HEK293T (cell line): ENCODE data around the gene REPIN1.

Source experiments
- CTCF ChIA-PET: fragments of 350-600 bp; formaldehyde crosslinking; extraction: SDS; loops from one replicate; lab custom pipeline; 2021; ENCODE audit warnings: antibody characterized with exemption, inconsistent platforms; lab: Yijun Ruan, JAX
- POLR2A ChIA-PET: fragments of 350-600 bp; formaldehyde crosslinking; extraction: SDS; loops from one replicate; lab custom pipeline; 2020; ENCODE audit warnings: antibody characterized with exemption, inconsistent platforms; lab: Yijun Ruan, JAX
- DNase-seq: peaks from one replicate; pipeline ENCODE4 v3.0.0; 2012; ENCODE audit warnings: mixed read lengths; ENCODE audit errors: extremely low spot score
- ARNT ChIP-seq: fragments of 450-650 bp; IDR thresholded peaks from 2 replicates; pipeline ENCODE4 v1.6.1; 2017; ENCODE audit warnings: mild to moderate bottlenecking
- BHLHE40 ChIP-seq: fragments of 450-650 bp; IDR thresholded peaks from 2 replicates; pipeline ENCODE4 v1.6.1; 2016; ENCODE audit warnings: mild to moderate bottlenecking, moderate library complexity, borderline replicate concordance
- CTBP1 ChIP-seq: fragments of 450-650 bp; IDR thresholded peaks from 2 replicates; pipeline ENCODE4 v1.6.1; 2016; ENCODE audit warnings: borderline replicate concordance
- ELF4 ChIP-seq: fragments of 450-650 bp; IDR thresholded peaks from 2 replicates; pipeline ENCODE4 v1.6.1; 2017; ENCODE audit warnings: antibody characterized with exemption
- FOXA1 ChIP-seq: fragments of 450-650 bp; IDR thresholded peaks from 2 replicates; pipeline ENCODE4 v1.6.1; 2016; ENCODE audit warnings: mild to moderate bottlenecking
- FOXK2 ChIP-seq: fragments of 450-650 bp; IDR thresholded peaks from 2 replicates; pipeline ENCODE4 v1.6.1; 2016; ENCODE audit warnings: mild to moderate bottlenecking
- FOXM1 ChIP-seq: fragments of 450-650 bp; IDR thresholded peaks from 2 replicates; pipeline ENCODE4 v1.6.1; 2017; ENCODE audit warnings: mild to moderate bottlenecking, borderline replicate concordance
- HDGF ChIP-seq: fragments of 450-650 bp; IDR thresholded peaks from 2 replicates; pipeline ENCODE4 v1.6.1; 2017; ENCODE audit warnings: antibody characterized with exemption, borderline replicate concordance
- L3MBTL2 ChIP-seq: fragments of 450-650 bp; conservative IDR thresholded peaks from 2 replicates; pipeline ENCODE4 v1.6.1; 2016; ENCODE audit warnings: mild to moderate bottlenecking
- LEF1 ChIP-seq: fragments of 450-650 bp; IDR thresholded peaks from 2 replicates; pipeline ENCODE4 v1.6.1; 2017; ENCODE audit warnings: mild to moderate bottlenecking, borderline replicate concordance
- NFRKB ChIP-seq: fragments of 450-650 bp; IDR thresholded peaks from 2 replicates; pipeline ENCODE4 v1.6.1; 2016; ENCODE audit warnings: mild to moderate bottlenecking, moderate library complexity
- SP1 ChIP-seq: fragments of 450-650 bp; IDR thresholded peaks from 2 replicates; pipeline ENCODE4 v1.6.1; 2017
- SUZ12 ChIP-seq: fragments of 450-650 bp; IDR thresholded peaks from 2 replicates; pipeline ENCODE4 v1.6.1; 2016; ENCODE audit warnings: mild to moderate bottlenecking
- TARDBP ChIP-seq: fragments of 450-650 bp; IDR thresholded peaks from 2 replicates; pipeline ENCODE4 v1.6.1; 2016
- ZNF384 ChIP-seq: fragments of 450-650 bp; IDR thresholded peaks from 2 replicates; pipeline ENCODE4 v1.6.1; 2016
- TF ChIP-seq, protein P1 (sequence below): fragments of 450-650 bp; IDR thresholded peaks from 2 replicates; pipeline ENCODE4 v1.6.1; 2016

The REPIN1 gene

DNA sequence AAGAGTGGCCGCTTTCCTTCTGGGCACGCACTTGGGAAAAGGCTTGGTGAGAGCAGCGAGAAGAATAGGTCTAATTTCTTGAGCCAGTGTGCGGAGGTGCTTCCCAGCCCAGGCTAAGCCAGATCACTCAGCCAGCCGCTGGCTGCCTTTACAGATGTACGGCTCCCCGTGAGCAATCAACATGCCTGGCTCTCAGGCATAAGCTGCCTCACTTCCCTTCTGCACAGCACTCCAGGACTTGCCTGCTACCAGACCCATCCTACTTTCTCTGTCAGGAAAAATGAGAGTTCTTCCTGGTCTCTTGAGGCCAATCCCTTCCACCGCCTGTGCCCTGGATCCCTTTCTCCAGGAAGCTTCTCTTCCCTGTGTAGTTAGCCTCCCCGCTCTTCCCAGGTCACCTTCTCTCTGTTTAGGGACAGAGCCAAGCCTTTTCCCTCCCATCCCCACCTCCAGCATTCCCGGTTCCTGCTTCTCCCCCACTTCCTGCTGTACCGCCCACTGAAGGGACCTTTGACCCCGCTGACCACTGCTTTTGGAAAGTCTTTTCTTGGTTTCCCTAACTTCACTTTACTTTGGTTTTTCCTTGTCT lies 44.2 kb upstream of the REPIN1 start:
- ChIA-PET CTCF (interaction anchor here (0.9 to 1.2 kb wide), 2 partner anchors 11 to 86 kb away, joined by 3 to 4 read pairs; no protein-coding TSS in a partner anchor), POLR2A (interaction anchor here (1.6 to 1.8 kb wide), 4 partner anchors 11 to 45 kb away, joined by 7 to 21 read pairs (median 9); partner anchors contain the start of gene REPIN1)
- TF ChIP-seq NFRKB (no peak), LEF1 (no peak), BHLHE40 (no peak), L3MBTL2 (no peak), FOXK2 (no peak), FOXA1 (no peak), FOXM1 (no peak), CTBP1 (no peak), ELF4 (no peak)
- DNase-seq: peak; percentile 25

DNA sequence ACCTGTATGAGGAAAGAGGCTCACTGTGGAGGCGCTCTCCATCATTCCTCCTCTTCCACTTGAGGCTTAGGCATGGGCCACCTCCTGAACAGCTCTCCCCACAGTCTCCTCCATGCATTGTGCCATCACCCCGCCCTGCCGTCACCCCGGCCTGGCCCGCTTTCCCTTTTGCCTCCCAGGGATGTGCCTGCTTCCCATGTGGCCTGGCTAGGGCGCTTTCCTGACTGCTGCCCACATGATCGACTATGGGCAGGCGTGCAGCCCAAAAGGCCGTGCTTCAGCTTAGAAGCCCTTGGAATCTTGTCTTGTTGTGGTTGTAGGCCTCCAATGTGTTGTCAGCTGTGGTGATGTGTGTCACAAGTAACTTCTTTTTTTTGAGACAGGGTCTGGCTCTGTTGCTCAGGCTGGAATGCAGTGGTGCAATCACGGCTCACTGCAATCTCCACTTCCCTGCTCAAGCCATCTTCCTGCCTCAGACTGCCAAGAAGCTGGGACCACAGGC lies 43.5 kb upstream of the REPIN1 start:
- no peak for TF ChIP-seq HDGF
- no peak for TF ChIP-seq ARNT
- TF ChIP-seq ELF4: no peak
- TF ChIP-seq FOXA1: no peak
- TF ChIP-seq FOXK2: no peak
- DNase-seq: no peak
- ChIA-PET CTCF (no interaction called here), POLR2A (no interaction called here)

DNA sequence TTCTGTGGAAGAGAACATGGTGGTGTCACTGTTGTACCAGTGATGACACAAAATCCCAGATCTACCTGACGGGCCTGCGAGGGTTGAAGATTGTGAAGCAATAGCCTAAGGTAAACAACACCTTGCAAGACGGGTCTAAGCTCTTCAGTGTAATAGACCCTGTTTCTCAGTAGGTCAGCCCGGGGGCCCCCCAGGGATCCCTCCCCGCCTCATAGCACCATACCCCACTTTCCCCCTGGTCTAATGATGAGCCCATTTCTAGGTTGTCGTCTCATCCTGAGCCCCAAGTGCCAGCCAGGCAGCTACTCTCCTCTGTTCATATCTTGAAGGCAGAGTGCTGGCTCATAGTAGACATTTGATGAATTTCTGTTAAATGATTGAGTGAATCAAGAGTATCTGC lies 42.7 kb upstream of the REPIN1 start:
- CTCF ChIA-PET: no interaction called here
- TF ChIP-seq FOXK2 (no peak), FOXM1 (no peak), ZNF384 (no peak), HDGF (no peak), BHLHE40 (no peak), LEF1 (no peak), NFRKB (no peak), L3MBTL2 (no peak), TARDBP (no peak), SUZ12 (no peak), CTBP1 (no peak), SP1 (no peak), ELF4 (no peak), FOXA1 (no peak), ARNT (no peak)
- TF ChIP-seq, protein P1, sequence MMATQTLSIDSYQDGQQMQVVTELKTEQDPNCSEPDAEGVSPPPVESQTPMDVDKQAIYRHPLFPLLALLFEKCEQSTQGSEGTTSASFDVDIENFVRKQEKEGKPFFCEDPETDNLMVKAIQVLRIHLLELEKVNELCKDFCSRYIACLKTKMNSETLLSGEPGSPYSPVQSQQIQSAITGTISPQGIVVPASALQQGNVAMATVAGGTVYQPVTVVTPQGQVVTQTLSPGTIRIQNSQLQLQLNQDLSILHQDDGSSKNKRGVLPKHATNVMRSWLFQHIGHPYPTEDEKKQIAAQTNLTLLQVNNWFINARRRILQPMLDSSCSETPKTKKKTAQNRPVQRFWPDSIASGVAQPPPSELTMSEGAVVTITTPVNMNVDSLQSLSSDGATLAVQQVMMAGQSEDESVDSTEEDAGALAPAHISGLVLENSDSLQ: no peak
- no peak for DNase-seq
- POLR2A ChIA-PET: no interaction called here

DNA sequence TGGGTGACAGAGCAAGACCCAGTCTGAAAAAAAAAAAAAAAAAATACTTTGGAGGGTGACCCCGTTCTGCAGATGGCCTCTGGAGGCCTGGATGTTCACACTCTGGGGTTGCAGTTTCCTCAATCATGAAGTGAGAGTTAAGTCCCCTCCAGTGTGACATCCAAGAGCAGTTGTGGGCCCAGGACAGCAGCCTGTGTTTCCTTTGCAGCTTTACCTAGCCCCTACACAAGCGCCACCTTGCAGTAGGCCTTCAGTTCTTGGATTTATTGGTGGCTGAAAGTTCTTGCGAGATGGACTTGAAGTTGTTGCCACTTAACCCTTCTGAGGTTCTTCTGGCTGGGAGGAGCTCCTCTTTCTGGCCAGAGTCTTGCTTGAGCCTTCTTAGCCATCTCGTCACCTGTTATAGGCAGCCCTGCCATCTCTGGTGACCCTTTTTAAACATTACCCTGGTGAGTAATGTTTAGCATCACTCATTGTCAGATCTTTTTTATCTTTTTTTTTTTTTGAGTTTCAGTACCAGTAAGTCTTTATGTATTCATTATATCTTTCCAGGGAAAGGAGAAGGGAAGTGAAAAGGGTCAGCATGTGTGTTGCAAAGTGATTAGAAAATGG lies 41.9 kb upstream of the REPIN1 start:
- POLR2A ChIA-PET: no interaction called here
- CTCF ChIA-PET: no interaction called here
- DNase-seq: no peak
- TF ChIP-seq TARDBP (no peak), FOXA1 (no peak), CTBP1 (no peak), SUZ12 (no peak), ELF4 (no peak), ZNF384 (no peak), FOXK2 (no peak), HDGF (no peak), SP1 (no peak), NFRKB (no peak), LEF1 (no peak), L3MBTL2 (no peak), FOXM1 (no peak), ARNT (no peak)
- TF ChIP-seq, protein P1: no peak

DNA sequence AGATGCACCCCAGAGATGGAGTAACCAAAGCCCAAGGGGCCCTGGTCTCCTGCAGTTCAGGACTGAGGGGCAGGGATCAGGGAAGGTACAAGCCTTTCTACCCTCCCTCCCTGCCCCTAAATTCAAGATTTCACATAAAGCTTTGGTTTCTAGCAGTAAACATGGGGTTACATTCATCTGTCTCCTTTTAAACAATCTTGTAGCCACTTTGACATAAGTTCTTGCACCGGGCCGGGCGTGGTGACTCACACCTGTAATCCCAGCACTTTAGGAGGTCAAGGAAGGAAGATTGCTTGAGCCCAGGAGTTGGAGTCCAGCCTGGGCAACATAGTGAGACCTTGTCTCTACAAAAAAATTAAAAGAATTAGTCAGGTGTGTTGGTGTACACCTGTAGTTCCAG lies 41.3 kb upstream of the REPIN1 start:
- POLR2A ChIA-PET: no interaction called here
- no peak for DNase-seq
- no peak for TF ChIP-seq SP1
- CTCF ChIA-PET: no interaction called here

DNA sequence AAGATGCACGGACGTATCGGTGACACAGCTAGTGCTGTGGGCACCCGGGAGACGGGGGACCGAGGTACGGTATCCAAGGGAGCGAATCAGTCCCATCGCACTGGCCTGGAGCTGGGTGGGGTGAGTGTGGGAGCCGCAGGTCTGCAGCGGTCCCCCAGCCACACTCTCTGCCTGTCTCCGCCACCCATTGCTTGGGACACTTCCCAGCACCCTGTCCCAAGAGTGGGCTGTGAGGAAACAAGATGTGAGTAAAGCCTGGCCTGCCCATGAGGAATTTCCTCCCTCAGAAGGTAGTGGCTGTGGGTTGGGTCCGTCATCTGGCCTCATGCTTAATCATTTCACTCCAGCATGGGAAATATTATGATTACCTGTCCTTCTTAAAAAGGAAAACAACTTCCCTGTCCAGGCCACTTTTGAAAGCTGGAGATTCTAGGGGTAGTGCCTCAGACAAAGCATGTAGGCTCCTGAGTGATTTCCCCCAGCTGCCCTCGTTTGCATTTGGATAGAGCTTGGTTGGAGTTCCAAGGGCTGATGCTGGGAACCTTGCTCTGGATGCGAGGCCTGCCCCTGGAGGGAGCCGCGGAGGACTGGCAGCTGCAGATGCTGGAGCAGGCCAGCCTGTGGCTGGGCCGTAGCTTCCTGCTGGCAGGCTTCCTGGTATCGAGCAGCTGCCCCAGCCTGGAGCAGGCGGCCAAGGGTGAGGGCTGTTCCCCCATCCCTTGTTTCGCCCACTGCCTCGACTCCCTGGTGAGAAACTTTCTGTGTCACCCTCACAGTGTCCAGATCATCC lies 39.1 kb upstream of the REPIN1 start:
- ChIA-PET CTCF (no interaction called here), POLR2A (no interaction called here)
- no peak for DNase-seq
- TF ChIP-seq ELF4 (no peak), NFRKB (no peak), FOXM1 (no peak), BHLHE40 (no peak), HDGF (no peak), SUZ12 (no peak), LEF1 (no peak), SP1 (no peak), ARNT (no peak), TARDBP (no peak), FOXK2 (no peak), ZNF384 (no peak), L3MBTL2 (no peak), CTBP1 (no peak)
- TF ChIP-seq, protein P1: no peak
